Uterus (tissue), 4 donors: Measurements from ENCODE around the gene NPAT. TPM values are rescaled to one million over a fixed set of nuclear protein-coding genes. Genes with fewer than 3 reads are reported as not detected.

Experiments used
- DNase-seq, 2 donors: peaks; one replicate each; pipeline ENCODE4 v3.0.0-alpha.2; 2019 to 2020
- H3K27ac ChIP-seq, 2 donors: fragments of 200-600 bp; sonication (generic); 1 replicate in 1 of 2; 2 replicates in 1 of 2; pipeline ENCODE4 v1.5.1; 2016 to 2018
- H3K27me3 ChIP-seq, 2 donors: fragments of 200-600 bp; sonication (generic); one replicate each; pipeline ENCODE4 v1.5.1; 2018 to 2019; ENCODE audit warnings: control low read depth in 1 of 2
- H3K36me3 ChIP-seq, 2 donors: fragments of 200-600 bp; sonication (generic); one replicate each; pipeline ENCODE4 v1.5.1; 2019; ENCODE audit warnings: control low read depth in 1 of 2
- H3K4me1 ChIP-seq, 2 donors: fragments of 200-600 bp; sonication (generic); one replicate each; pipeline ENCODE4 v1.5.1; 2018 to 2019; ENCODE audit warnings: control low read depth in 1 of 2
- H3K4me3 ChIP-seq, 2 donors: fragments of 200-600 bp; sonication (generic); 1 replicate in 1 of 2; 2 replicates in 1 of 2; pipeline ENCODE4 v1.5.1; 2018 to 2019; ENCODE audit warnings: mild to moderate bottlenecking in 1 of 2
- H3K9me3 ChIP-seq, 2 donors: fragments of 200-600 bp; sonication (generic); one replicate each; pipeline ENCODE4 v1.5.1; 2019; ENCODE audit warnings: control low read depth in 1 of 2
- POLR2A ChIP-seq, 2 donors: fragments of 450-650 bp; IDR thresholded peaks; one replicate each; pipeline ENCODE4 v1.6.1; 2016; ENCODE audit warnings: antibody characterized with exemption in 2 of 2, mild to moderate bottlenecking in 1 of 2, moderate library complexity in 1 of 2
- intact Hi-C: fragments of 100-400 bp; cut with DNase I; formaldehyde crosslinking; loops from one replicate; pipeline ENCODE4 v1.15.1; 2023; ENCODE audit warnings: low total_unique reads
- total RNA-seq, 4 donors: library from RNA; depleted of rRNA in 3 of 4; stranded (reverse); fragments of >200 nt in 3 of 4; gene quantifications; one replicate each; pipeline versions ENCODE4 v1.1.0 to v1.2.4, GENCODE V29; 2014 to 2023
- TF ChIP-seq, protein P1 (sequence below), 4 experiments: fragments of 200-600 bp in 2 of 4; fragments of 450-650 bp in 2 of 4; sonication (generic) in 2 of 4; IDR thresholded peaks; one replicate each; pipeline ENCODE4 v1.5.1; 2016 to 2019; ENCODE audit warnings: antibody characterized with exemption in 4 of 4, mild to moderate bottlenecking in 2 of 4, moderate library complexity in 1 of 4
- donor health status: DM: yes; HTN: yes; CAD: no.

Gene NPAT
- total RNA-seq, 4 donors from 2014 or later, result 14.7 to 28.9 (median 21.3) TPM

DNA sequence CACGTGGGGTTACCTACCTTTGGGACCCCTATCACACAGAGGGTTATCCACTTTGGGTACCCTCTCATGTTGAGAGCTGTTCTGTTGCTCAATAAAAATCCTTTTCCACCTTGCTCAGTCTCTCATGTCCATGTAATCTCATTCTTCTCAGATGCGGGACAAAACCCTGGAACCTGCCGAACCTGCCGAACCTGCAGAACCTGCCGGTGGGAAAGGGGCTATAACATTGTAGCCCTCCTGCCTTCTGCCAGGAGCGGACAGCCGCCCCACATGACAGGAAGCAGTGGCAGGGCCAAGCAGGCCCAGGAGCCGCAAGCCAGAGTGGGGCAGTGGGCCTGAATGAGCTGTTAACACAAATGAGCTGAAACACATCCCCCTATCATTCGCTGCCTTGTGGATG lies 18.1 kb downstream of the NPAT start:
- no peaks in the 10 kb centered on the region for H3K9me3 ChIP-seq
- no peak overlapping the region for H3K27ac ChIP-seq
- H3K27me3 ChIP-seq, result no peaks in the 10 kb centered on the region
- no peaks in the 10 kb centered on the region for H3K4me1 ChIP-seq
- H3K36me3 ChIP-seq, result no peaks in the 10 kb centered on the region
- intact Hi-C loops, result no loop called here
- no peak for DNase-seq
- TF ChIP-seq, protein P1, sequence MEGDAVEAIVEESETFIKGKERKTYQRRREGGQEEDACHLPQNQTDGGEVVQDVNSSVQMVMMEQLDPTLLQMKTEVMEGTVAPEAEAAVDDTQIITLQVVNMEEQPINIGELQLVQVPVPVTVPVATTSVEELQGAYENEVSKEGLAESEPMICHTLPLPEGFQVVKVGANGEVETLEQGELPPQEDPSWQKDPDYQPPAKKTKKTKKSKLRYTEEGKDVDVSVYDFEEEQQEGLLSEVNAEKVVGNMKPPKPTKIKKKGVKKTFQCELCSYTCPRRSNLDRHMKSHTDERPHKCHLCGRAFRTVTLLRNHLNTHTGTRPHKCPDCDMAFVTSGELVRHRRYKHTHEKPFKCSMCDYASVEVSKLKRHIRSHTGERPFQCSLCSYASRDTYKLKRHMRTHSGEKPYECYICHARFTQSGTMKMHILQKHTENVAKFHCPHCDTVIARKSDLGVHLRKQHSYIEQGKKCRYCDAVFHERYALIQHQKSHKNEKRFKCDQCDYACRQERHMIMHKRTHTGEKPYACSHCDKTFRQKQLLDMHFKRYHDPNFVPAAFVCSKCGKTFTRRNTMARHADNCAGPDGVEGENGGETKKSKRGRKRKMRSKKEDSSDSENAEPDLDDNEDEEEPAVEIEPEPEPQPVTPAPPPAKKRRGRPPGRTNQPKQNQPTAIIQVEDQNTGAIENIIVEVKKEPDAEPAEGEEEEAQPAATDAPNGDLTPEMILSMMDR (IDR thresholded peaks at IDR 0.05), result no peak
- no peak overlapping the region for H3K4me3 ChIP-seq

DNA sequence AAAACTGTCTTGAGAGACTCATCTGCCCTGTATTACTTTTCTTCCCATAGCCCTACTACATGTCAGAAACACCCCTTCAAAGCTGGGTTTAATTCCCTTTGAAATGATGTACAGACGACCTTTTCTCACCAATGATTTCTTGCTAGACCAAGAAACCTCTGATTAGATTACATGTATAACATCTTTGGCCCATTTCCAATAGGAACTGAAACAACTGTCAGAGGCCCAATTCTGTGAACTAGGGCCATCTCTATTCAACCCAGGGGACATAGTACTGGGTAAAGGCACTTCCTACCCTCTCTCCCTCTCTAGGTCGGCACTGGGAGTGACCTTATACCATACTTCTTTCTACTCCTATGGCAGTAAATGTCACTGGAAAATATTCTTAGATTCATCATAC lies 19.4 kb downstream of the NPAT start:
- H3K27ac ChIP-seq, result no peak overlapping the region
- H3K4me3 ChIP-seq, result no peak overlapping the region
- TF ChIP-seq, protein P1 (IDR thresholded peaks at IDR 0.05), result no peak
- TF ChIP-seq POLR2A (IDR thresholded peaks at IDR 0.05), result no peak
- DNase-seq, result no peak
- intact Hi-C loops, result no loop called here
- H3K9me3 ChIP-seq, result no peaks in the 10 kb centered on the region
- no peaks in the 10 kb centered on the region for H3K4me1 ChIP-seq
- no peaks in the 10 kb centered on the region for H3K27me3 ChIP-seq
- H3K36me3 ChIP-seq, result no peaks in the 10 kb centered on the region

DNA sequence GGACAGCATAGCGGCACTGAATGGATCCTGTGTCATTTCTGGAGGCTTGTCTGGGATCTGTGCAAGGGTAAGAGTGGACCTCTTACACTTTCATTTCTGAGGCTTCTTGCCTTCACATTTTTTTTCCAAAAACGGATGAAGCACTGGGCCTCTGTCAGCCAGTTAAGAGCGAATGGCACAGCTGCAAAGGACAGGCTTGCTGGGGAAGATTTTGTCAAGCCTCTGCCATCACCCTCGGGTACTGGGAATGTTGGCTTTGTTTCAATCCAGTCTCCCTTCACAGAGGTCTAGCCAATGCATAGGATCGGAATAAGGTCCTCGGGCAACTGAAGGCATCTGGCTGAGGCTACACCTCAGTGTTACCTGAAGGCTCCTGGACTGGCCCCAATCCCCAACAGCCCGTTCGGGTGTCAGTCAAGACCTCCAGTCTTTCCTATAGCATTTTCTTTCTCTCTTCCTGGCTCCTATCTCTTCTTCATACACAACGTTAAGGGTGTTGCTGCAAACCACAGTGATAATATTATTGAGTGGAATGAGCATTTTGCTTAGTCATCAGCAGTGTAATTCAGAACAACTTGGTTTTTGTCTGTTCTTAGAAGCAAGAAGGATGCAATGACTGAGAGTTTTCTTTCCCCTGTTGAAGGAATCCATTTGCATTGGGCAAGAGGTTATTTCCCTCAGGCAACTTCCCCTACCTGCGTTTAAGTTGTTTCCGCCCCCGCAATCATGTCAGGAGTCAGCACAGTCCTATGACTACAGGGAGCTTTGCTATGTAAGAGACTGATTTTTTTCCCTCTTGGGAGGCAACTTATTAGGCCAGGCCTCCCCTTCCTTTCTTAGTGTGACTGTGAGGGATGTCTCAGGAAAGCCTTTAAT lies 22.8 kb downstream of the NPAT start:
- Histone ChIP-seq H3K4me1 (no peaks in the 10 kb centered on the region), H3K36me3 (no peaks in the 10 kb centered on the region), H3K27me3 (no peaks in the 10 kb centered on the region), H3K27ac (no peak overlapping the region), H3K4me3 (no peak overlapping the region), H3K9me3 (no peaks in the 10 kb centered on the region)
- intact Hi-C loops, result no loop called here
- TF ChIP-seq, protein P1 (IDR thresholded peaks at IDR 0.05), result no peak
- TF ChIP-seq POLR2A (IDR thresholded peaks at IDR 0.05), result no peak
- no peak for DNase-seq

DNA sequence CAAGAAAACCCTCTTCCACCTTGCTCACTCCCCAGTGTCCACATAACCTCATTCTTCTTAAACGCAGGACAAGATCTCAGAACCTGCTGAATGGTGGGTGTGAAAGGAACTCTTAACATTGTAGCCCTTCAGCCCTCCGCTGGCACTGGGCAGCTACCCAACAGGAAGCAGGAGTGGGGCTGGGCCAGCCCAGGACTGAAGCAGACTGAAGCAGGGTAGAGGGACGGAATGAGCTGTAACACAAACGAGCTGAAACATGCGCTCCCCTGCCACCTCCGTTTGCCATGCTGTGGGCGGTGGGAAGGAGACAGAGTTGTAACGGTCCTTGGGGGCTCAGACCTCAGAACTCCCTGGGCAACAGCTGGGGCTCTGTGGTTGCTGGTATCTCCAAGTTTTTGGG lies 23.6 kb downstream of the NPAT start:
- Histone ChIP-seq H3K4me1 (no peaks in the 10 kb centered on the region), H3K27me3 (no peaks in the 10 kb centered on the region), H3K4me3 (no peak overlapping the region), H3K27ac (no peak overlapping the region), H3K36me3 (no peaks in the 10 kb centered on the region), H3K9me3 (no peaks in the 10 kb centered on the region)
- TF ChIP-seq, protein P1 (IDR thresholded peaks at IDR 0.05), result no peak
- no peak for TF ChIP-seq POLR2A (IDR thresholded peaks at IDR 0.05)
- DNase-seq, result no peak
- intact Hi-C loops, result no loop called here

DNA sequence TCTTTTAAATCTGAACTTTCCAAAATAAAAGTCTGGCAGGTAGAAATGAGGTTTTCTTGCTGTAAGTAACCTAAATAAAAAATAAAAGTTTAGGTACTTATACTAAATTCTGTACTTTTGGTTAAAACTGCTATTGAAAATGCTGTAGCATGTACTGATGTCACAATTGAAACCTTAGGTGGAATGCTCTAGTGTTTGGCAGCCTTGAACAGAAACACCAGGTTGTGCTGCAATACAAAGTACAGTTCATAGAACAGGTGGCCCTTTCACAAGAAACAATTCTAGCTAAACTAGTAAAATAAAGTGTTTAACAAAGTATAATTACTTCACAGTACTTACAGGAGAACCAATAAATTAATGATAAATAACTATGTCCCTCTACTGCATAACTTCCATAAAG lies 25.1 kb downstream of the NPAT start:
- no peak overlapping the region for H3K27ac ChIP-seq
- no peaks in the 10 kb centered on the region for H3K36me3 ChIP-seq
- intact Hi-C loops, result no loop called here
- H3K4me3 ChIP-seq, result no peak overlapping the region
- no peak for TF ChIP-seq POLR2A (IDR thresholded peaks at IDR 0.05)
- TF ChIP-seq, protein P1 (IDR thresholded peaks at IDR 0.05), result no peak
- H3K27me3 ChIP-seq, result no peaks in the 10 kb centered on the region
- no peak for DNase-seq
- no peaks in the 10 kb centered on the region for H3K4me1 ChIP-seq
- no peaks in the 10 kb centered on the region for H3K9me3 ChIP-seq
